SH-SY5Y (cell line): ENCODE measurements around the gene PAK1.

Experiments
- GATA2 ChIP-seq: IDR thresholded peaks from 2 replicates; pipeline ENCODE4 v1.6.1; 2011; ENCODE audit warnings: mild to moderate bottlenecking, low read depth, low read length
- GATA3 ChIP-seq: IDR thresholded peaks from 2 replicates; pipeline ENCODE4 v1.6.1; 2011; ENCODE audit warnings: low read depth, mild to moderate bottlenecking, low read length, moderate library complexity

DNA sequence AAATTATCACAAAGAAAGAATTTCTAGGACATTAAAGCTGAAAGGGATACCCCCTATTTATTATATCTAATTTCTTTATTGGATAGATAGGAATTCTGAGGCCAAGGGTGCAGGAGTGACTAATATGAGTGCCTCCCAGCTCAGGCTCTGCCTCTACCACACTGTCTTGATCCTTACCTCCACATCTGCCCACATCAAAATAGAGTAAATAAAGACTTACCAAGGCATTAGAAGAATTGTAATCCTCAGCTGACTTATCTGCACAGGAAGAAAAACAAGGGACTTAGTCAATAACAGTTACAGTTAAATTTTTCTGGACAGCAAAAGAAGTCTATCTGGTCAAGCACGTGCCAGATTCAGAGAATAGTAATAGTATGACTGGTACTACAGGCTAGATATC lies 99.8 kb downstream of the PAK1 start:
- TF ChIP-seq GATA2 (no peak), GATA3 (no peak)
